ENCODE results near the gene KLF3.

DNA sequence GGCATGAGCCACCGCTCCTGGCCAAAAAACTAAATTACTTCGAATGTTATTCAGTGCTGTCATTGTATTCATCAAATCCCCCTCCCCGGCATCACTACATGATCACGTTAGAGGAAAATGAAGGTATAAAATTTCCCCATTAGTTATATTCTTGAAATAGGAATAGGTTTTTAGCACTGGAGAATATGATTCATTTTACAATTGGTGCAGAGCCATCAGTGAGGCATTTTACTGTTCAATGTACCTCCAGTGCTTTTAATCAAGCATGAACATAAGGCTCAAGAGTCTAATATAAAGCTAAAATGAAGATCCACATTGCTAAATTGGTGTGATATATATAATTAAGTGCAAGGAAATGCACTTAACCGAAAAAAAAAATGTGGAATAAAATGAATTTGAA lies 18.3 kb downstream of the KLF3 start:
- TF ChIP-seq, protein P1, sequence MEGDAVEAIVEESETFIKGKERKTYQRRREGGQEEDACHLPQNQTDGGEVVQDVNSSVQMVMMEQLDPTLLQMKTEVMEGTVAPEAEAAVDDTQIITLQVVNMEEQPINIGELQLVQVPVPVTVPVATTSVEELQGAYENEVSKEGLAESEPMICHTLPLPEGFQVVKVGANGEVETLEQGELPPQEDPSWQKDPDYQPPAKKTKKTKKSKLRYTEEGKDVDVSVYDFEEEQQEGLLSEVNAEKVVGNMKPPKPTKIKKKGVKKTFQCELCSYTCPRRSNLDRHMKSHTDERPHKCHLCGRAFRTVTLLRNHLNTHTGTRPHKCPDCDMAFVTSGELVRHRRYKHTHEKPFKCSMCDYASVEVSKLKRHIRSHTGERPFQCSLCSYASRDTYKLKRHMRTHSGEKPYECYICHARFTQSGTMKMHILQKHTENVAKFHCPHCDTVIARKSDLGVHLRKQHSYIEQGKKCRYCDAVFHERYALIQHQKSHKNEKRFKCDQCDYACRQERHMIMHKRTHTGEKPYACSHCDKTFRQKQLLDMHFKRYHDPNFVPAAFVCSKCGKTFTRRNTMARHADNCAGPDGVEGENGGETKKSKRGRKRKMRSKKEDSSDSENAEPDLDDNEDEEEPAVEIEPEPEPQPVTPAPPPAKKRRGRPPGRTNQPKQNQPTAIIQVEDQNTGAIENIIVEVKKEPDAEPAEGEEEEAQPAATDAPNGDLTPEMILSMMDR (IDR thresholded peaks at IDR 0.05; ENCODE audit: poor library complexity, severe bottlenecking) = no peak
- TF ChIP-seq REST (IDR thresholded peaks at IDR 0.05; ENCODE audit: borderline replicate concordance) (no peak), EZH2 (IDR thresholded peaks at IDR 0.05; ENCODE audit: borderline replicate concordance, insufficient read depth, low read length, poor library complexity, severe bottlenecking) (no peak), POLR2AphosphoS5 (IDR thresholded peaks at IDR 0.05) (no peak), TAF1 (IDR thresholded peaks at IDR 0.05; ENCODE audit: low read depth) (no peak), SMC3 (conservative IDR thresholded peaks at IDR 0.05; ENCODE audit: poor library complexity) (no peak)

All from neural cell (in vitro differentiated cells).